HG02885 (cell line): Measurements from ENCODE around the gene WNT3A.
"Not testable (repeated sequence)": the region's sequence is repeated elsewhere in the genome, so short reads cannot be mapped to it uniquely, and the experiment has no call there.

ENCODE experiments used
- ATAC-seq: cut with Tn5 transposase; IDR thresholded peaks from one replicate; pipeline ENCODE4 v1.9.1; 2021; ENCODE audit warnings: mild to moderate bottlenecking; ENCODE audit not compliant: unreplicated experiment, poor library complexity

WNT3A gene

DNA sequence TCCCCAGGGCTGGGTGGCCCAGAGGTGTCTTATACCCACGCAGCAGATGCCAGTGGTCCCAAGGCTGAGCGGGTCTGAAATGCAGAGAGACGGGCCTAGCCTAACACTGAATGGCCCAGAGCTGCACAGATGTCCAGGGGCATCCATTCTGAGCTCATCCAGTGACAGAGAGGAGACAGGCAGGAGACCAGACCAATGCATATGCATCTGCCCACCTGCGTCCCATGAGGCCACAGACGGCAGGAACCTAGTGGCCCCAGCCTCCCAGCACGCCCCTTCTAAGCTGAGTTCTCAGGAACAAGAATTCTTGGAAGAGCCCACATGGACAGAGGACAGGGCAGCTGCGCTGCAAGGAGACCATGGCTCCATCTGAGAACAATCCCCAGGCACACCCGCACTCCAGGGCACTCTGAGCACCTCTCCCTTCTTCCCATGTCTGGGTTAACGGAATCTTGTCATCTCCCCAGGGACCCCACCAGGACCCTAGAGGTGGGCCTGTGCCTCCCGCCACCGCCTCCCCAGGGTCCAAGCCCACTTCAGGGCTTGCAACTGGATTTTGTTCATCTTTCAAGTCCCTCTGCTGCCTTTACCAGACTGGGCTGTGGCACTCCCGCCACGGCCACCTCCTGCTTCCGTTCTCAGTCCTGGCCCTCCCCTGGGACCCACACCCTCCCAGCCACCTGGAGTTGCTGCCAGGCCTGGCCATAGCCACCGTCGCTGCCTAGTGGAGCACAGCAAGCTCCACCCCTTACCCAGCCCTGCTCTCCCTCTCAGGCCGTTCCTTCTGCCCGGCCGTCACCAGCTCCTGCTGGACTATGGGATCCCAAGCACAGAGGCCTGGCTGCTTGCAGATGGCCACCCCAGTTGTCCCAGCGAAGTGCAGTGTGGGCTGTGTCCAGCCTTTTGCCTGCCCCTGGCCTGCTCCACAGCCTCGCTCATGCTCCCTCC lies 3.3 kb downstream of the WNT3A start:
- ATAC-seq, result no peak

DNA sequence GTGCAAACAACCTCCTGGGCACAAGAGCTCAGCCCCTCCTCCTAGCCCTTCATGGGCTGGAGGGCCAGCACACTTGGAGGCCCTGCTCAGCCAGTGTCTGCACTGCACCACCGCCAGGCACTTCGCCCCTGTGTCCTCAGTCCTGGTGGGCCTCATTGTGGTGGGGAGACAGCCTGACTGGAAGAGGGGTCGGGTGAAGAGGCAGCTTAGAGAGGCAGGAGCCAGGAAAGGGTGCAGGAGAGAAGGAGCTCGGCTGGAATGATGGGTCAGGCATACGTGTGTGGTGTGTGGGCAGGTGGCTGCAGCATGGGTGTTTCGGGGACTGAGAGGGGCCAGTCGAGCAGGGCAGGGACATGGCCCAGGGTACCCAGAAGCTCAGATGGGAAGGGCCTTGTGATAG lies 4.1 kb downstream of the WNT3A start:
- ATAC-seq, result no peak

DNA sequence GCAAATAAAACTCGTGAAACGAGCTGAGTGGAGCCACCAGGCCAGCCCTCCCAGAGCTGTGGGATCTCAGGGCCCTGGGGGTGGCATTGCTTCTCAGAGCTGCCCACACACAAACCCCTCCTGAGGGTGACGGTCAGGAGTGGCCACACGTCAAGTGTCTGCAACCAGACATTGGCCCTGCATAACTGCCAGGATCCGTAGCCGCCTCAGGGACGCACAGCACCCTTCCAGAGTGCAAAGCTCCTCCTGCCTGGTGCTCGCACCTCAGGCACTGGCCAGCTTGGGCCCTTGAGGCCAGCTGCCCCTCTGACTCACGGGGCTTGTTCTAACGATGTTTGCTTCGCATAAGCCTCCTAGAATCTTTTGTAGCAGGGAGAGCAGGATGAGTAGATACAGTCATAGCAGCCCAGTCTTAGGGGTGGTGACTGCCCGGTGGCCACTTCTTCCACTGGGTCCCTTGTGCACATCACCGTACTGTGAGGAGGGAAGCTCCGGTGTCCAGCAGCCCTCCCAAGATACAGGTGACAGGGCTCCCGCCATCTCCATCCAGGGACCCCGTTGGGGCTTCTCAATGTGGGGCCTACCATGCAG lies 5.0 kb downstream of the WNT3A start:
- ATAC-seq, result no peak

DNA sequence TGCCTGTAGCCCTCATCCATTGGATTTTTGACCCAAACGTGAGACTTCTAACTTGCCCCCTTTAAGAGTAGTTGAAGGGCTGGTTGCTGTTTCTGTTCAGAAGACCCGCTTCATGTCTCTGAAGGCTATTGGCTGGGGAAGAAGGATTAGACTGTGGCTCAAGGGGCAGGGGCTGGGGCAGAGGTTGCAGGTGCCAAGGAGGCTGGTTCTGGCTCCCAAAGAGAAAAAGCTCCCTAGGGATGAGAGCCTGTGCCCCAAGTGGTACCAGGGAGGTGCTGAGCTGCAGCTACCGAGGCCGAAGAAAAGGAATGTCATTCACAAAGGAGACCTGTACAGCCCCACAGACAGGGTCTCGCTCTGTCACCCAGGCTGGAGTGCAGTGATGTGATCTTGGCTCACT lies 5.8 kb downstream of the WNT3A start:
- no peak for ATAC-seq

DNA sequence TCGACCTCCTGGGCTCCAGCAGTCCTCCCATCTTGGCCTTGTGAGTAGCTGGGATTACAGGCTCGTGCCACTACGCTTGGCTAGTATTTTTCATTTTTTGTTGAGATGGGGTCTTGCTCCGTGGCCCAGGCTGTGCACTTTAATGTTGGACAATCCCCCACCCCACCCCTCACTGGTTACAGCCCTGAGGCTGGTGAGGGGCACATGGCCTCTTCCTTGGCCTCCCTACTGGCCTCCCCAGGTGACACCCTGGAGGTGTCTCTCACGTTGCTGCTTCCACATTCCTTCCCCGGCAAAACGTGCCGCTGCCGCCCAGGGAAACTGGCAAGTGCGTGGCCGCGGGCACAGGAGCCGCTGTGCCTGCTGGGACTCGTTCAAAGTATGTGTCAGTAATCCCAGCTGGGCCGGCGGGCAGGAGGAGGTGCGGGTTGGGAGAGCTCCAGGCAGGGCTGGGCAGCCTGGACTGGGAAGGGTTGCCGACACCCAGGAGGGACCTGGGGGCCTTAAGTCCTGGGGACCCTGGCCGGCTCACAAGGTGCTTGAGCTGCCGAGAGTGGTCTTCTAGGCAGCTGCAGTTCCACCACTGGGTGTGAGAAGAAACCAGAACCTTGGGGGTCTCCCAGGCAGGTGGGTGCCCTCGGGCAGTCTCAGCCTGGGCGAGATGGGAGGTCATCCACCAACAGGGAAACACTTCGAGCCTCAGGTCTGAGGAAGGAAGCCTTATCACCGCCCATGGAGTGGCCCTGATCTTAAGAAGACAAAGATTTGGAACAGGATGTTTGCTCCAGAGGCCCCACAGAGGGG lies 6.5 kb downstream of the WNT3A start:
- no peak for ATAC-seq

DNA sequence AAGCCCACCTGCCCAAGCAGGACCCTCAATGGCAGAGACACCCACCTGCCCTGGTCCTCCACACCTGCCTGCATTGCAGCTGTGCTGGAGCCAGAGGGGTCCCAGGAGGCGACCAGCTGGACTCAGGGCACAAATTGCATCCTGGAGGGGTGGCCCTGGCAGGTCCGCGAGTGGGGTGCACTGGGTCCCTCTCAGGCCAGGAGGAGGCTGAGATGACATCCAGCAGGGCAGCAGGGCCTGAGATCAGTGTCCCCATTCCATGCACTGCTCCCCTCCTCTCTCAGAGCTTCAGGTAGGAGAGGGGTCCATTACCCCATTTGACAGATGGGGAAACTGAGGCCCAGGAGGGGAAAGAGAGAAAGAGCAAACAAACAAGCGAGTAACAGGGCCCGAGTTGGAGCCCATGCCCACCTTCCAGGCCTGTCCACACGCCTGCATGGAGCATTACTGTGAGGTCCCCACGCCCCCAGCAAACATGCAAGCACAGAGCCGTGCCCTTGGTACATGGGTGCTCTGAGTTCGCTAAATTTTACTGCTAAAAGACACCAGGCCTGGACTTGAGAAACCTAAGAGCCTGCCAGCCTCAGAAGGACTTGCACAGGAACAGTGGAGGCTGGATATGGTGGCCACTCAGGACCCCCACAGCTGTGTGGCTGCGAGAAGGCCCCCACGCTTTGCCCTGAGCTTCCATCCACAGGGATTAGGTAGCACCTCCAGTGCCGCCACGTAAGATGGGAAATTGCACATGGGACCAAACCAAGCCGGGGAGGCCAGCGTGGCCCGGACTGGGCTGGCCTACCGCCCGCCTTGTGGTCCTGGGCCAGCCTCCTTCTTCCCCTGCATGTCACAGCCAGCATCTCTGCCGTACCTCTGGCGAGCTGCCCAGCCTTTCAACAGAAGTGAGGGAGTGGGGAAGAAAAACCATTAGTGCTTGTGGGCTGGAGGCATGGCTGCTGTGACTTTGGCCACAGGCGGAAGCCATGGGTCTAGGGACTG lies 7.4 kb downstream of the WNT3A start:
- no peak for ATAC-seq

DNA sequence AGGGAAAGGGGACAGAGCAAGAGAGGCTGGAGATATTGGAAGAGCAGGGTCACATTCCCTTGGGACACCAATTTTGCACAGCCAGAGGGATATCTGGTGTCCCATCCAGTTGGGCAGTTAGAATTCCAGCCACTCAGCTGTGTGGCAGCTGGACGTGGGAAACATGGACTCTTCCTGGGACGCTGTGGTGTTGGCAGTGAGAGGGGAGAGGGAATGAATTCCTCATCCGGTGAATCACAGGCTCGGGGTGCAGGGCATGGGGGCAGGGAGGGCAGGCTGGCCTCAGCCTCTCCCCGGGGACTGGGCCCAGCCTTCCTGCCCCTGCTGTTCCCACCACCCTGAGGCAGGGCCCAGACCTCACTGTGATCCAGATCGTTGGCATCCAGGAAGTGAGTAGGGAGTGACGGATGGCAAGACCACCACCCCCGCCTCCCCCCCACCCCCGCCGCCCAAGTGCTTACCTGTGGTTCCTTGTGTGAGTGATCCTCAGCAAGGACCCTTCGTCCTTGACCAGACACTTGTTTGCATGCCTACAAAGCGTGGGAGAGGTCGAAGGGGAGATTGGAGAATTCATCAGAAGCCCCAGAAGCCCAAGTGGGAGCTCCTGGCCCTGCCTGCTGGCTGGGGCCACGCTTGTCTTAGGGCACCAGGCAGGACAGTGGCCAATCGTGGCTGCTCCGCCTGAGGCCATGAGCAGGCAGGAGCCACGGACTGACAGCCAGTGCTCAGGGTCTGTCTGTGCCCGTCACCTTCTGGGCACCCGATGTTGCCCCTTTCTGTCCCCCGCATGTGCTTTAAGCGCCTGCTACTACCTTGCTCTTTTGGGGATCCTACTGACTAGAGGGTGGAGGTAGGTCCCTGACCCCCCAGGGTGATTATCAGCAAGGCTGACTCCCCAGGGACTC lies 8.7 kb downstream of the WNT3A start:
- ATAC-seq, result no peak

DNA sequence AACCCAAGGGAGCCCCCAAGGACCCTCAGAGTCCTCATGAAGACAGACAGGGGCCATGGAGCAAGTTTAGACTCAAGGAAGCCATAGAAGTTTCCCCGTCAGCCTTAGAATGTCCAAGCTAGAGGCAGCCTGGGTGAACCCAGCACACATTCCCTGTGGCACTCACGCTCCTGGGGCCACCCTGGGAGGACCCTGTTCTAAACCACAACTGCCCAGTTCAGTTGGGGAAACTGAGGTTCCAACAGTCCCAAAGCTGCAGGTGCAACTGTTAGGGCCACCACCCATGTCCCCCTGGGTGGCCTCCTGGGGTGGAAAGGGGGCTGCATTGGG lies 9.3 kb downstream of the WNT3A start:
- ATAC-seq, result no peak

DNA sequence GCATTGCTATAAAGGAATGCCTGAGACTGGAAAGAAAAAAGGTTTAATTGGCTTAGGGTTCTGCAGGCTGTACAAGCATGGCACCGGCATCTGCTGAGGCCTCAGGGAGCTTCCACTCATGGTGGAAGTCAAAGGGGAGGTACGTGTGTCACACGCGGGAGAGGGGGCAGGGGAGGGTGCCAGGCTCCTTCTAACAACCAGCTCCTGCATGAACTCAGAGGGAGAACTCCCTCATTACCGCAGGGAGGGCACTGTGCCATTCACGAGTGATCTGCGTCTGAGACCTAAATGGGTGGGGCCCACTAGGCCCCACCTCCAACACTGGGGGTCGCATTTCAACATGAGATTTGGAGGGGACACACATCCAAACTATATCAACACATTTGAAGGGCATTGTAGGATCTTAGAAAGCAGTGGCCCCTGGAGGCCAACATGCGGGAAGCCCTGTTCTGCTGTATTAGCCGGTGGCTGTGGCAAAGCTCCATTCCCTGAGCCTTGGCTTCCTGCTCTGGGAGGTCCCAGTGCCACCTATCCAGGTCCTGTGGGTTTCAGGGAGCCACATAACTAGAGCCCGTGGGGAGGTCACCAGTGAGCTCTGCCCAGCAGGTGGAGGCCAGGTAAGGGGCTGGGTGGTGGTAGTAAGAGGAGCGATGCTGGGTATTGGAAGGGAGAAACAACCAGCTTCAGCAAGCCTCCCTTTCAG lies 10.0 kb downstream of the WNT3A start:
- ATAC-seq, result no peak

DNA sequence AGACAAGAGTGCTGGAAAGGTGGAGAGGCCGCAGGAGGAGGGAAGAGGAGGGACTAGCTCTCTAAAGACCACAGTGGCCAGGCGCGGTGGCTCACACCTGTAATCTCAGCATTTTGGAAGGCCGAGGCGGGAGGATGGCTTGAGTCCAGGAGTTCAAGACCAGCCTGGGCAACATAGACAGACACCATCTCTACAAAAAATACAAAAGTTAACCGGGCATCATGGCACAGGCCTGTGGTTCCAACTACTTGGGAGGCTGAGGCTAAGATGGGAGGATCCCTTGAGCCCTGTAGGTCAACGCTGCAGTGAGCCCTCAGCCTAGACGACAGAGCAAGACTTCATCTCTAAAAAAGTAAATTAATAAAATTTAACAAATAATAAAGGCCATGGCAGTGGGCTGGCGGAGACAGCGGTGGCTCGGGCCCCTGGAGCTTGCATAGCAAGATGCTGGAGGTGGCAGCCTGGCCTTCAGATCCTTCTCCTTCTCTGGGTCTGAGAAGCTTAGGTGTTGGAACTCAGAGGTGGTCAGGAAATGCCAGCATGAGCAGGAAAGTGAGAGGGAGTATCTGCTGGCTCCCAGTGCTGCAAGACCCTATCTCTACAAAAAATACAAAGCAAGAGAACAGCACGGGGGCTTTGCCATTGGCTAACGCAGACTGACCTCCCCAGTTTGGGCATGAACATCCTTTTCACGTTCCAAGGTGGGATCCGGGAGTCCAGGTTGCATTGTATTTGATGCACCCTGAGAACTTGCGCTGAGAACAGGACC lies 10.7 kb downstream of the WNT3A start:
- no peak for ATAC-seq

DNA sequence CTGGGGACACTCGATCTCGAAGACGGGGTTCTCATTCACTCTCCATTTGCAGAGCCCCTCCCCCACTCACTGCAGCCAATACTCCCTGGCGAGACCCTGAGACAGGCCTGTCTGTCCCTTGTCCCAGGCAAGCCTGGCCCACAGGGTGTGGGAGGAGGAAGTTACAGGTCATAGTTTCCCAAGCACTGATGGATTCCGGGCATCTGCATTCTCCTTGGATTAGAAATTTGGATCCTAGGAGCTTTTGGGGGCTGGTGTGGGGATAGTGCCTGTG lies 11.3 kb downstream of the WNT3A start:
- no peak for ATAC-seq

DNA sequence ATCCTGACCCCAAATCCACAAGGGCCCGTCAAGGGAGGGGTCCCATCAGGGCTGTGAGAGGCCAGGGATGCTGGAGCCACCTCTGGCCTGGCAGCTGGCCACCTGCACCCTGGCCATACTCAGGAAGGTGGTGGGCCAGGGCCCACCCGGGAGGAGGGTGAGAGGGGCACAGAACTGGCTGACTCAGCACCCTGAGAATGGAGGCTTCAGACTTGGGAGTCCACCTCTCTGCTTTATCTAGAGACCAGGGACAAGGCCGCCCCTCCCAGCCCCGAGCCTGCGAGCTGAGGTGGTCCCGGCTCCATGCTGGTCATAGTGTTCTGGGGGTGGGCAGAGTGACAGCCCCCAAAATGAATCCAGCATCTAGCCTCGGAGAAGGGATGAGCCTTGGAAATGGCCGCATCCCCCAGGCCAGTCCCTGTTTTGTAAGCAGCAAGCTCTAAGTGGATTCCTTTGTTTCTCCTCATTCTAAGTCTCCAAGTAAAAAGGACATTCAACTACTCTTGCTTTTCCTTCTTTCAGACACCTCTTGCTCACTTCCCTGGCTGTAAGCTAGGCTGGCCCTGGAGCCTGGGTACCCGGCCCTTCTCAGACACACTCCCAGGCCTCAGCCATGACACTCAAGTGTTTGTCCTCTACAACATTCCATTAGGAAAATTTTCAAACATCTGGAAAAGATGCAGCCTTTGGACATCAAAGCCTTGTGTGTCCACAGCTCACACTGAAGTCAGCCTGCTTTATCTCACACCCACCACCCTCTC lies 12.3 kb downstream of the WNT3A start:
- ATAC-seq, result no peak

DNA sequence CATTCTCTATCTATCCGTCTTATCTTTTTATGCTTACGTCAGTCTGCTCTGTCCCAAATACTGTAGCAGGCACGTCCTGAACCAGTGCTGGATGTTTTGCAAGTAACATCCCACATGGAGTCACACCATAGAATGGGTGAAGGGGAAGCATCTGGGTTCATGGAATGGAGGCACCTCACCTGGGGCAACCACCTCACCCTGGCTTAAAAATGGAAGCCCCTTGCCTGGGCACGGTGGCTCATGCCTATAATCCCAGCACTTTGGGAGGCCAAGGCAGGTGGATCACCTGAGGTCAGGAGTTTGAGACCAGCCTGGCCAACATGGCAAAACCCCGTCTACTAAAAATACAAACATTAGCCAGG lies 12.9 kb downstream of the WNT3A start:
- not testable (repeated sequence) for ATAC-seq

DNA sequence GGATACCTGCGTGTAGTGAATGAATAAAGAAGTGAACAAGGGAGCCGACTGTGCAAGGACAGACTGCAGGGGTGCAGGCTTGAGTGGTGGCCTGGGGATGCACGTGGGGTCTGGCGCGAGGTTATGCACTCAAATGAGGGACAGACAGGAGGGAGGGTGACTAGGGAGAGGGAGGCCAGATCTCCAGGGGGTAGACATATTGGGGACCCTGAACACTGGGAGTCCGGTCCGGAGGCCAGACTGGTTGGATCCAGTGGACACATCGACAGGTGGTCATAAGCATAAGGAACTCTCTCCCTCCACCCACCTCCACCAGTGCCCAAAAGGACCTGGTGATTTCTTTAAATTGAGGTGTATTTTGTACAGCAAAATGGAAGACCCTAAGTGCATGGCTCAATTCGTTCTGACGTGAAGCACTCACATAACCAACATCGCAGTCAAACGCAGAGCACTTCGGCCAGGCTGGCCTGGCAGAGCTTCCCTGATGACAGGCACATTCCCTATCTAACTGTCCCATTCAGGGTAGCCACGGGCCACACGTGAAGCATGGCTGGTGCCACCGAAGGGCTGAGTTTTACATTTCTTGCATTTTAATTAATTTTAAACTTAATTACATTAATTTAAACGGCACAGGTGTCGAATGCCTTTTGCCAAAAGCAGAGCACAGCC lies 14.0 kb downstream of the WNT3A start:
- ATAC-seq, result no peak

DNA sequence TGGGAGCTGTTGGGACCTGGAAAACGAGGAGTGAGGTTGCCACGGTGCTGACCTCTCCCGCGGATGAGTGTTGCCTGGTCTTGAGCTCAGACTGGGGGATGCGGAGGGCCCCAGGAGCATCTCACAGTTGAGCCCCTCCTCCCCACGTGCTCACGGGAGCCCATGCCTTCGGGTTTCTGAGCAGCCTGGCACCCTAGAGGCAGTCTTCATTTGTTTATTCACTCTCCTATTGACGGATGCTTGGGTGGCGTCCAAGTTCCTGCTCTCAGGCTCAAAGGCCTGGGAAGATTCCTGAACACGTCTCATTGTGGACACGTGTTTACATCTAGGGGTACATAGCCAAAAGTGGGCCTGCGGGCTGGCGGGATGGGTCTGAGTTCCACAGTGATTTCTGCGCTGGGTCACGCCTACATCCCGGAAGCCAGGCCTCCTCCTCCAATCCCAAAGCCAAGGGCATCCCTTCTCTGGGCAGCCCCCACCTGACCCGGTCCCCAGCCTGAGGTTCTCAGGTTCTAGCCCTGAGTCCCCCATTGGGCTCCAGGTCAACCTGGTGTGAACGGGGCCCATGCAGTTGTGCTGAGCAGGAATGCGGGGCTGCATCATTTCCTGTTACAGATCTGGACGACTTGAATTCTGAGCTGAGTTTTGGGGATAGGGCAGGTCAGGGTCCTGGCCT lies 14.7 kb downstream of the WNT3A start:
- no peak for ATAC-seq

DNA sequence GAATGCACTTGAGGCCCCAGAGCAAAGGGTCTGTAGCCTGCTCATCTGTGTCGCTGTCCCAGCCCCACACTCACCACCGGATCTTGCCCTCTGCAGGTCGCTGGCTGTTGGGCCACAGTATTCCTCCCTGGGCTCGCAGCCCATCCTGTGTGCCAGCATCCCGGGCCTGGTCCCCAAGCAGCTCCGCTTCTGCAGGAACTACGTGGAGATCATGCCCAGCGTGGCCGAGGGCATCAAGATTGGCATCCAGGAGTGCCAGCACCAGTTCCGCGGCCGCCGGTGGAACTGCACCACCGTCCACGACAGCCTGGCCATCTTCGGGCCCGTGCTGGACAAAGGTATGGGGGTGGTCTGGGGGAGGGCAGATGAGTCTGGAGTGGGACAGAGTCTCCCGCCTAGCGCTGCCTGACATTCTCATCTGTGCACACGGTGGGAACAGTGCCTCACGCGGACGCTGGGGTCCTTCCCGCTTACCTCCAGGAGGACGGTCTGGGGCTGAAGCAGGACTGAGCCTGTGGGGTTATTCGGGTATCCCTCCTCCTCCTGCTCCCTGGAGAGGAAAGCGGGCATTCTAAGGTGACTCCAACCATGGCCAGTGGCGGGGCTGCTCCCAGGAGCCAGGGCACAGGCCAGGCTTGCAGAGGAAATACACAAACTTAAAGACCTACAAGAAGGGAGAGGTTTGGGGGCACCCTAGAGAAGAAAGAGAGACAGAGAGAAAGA lies 15.9 kb downstream of the WNT3A start:
- ATAC-seq, result no peak
